Measurements from ENCODE around the gene OBSCN. TPM values are rescaled to one million over a fixed set of nuclear protein-coding genes. Genes with fewer than 3 reads are reported as not detected.

The OBSCN gene
- total and polyA plus RNA-seq, 7 experiments from 2014 or later = 1.3 to 132 (median 76.4) TPM

DNA sequence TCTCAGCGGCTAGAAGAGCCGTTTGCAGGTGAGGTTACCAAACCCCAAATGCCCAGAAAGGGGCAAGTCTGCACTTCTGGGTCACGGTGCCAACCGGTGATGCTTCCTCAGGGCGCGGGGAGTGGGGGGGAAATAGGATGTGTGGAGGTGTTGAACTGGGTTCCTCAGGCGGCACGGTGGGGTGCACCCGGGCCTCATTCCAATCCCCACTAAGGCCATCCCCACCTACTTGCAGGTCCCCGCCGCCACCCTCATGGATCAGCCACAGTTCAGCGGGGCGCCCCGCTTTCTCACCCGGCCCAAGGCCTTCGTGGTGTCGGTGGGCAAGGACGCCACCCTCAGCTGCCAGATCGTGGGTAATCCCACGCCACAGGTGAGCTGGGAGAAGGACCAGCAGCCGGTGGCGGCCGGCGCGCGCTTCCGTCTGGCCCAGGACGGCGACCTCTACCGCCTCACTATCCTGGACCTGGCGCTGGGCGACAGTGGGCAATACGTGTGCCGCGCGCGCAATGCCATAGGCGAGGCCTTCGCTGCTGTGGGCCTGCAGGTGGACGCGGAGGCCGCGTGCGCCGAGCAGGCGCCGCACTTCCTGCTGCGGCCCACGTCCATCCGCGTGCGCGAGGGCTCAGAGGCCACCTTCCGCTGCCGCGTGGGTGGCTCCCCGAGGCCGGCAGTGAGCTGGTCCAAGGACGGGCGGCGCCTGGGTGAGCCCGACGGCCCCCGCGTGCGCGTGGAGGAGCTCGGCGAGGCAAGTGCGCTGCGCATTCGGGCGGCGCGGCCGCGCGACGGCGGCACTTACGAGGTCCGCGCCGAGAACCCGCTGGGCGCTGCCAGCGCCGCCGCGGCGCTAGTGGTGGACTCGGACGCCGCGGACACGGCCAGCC lies 3.9 kb downstream of the OBSCN start:
- intact Hi-C loops (cut with micrococcal nuclease) = loop anchor here in 1 of 2 donors (2.0 kb wide), 1 partner anchor 37 kb away; no protein-coding TSS in a partner anchor
- Mint-ChIP-seq H3K4me3 (peak overlapping the region in 9 of 10 donors; percentile 12 to 88 (median 51)), H3K27ac (peak overlapping the region in 3 of 9 donors; percentile 67 to 76 (median 74)), H3K27me3 (no peaks in the 10 kb centered on the region), H3K4me1 (peaks cover 3 to 13% (median 5%) of the 10 kb centered on the region in 7 donors), H3K9me3 (no peaks in the 10 kb centered on the region), H3K36me3 (no peaks in the 10 kb centered on the region)
- Histone ChIP-seq H3K9me3 (ENCODE audit: control insufficient read depth in 2 of 3, low read length in 3 of 3) (no peaks in the 10 kb centered on the region), H3K27ac (ENCODE audit: low read depth, low read length) (no peak overlapping the region), H3K4me1 (ENCODE audit: control insufficient read depth in 2 of 2, insufficient read depth in 2 of 2, low read length in 2 of 2) (no peaks in the 10 kb centered on the region), H3K36me3 (ENCODE audit: control insufficient read depth in 2 of 3, insufficient read depth in 3 of 3, low read length in 3 of 3) (peaks cover 0 to 20% (median 0%) of the 10 kb centered on the region in 3 experiments), H3K4me3 (ENCODE audit: low read length) (no peak overlapping the region), H3K27me3 (ENCODE audit: control insufficient read depth in 2 of 2, insufficient read depth in 2 of 2, low read length in 2 of 2) (no peaks in the 10 kb centered on the region)
- DNase-seq (no peak), ATAC-seq (no peak)
- POLR2A ChIA-PET = no interaction called here
- CTCF ChIA-PET = no interaction called here

DNA sequence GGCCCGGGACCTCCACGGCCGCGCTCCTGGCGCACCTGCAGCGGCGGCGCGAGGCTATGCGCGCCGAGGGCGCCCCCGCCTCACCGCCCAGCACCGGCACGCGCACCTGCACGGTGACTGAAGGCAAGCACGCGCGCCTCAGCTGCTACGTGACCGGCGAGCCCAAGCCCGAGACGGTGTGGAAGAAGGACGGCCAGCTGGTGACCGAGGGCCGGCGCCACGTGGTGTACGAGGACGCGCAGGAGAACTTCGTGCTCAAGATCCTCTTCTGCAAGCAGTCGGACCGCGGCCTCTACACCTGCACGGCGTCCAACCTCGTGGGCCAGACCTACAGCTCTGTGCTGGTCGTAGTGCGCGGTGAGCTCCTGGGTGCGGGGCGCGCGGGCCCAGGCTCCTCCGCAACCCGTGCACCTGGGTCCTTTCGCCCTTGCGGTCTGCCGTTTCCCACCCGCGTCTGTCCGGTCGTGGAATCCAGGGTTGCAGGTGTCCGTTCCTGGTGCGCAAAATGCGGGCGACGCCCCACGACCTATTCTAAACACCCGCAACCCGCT lies 4.6 kb downstream of the OBSCN start:
- Mint-ChIP-seq H3K27ac (peak overlapping the region in 2 of 9 donors; percentile 65 to 86), H3K4me1 (peaks cover 3 to 13% (median 5%) of the 10 kb centered on the region in 7 donors), H3K9me3 (no peaks in the 10 kb centered on the region), H3K4me3 (peak overlapping the region in 9 of 10 donors; percentile 42 to 95 (median 91)), H3K27me3 (no peaks in the 10 kb centered on the region), H3K36me3 (peaks cover 0 to 5% (median 0%) of the 10 kb centered on the region in 5 donors)
- POLR2A ChIA-PET = no interaction called here
- ATAC-seq (no peak), DNase-seq (no peak)
- Histone ChIP-seq H3K4me3 (ENCODE audit: low read length) (peak overlapping the region; percentile 20), H3K27me3 (ENCODE audit: control insufficient read depth in 2 of 2, insufficient read depth in 2 of 2, low read length in 2 of 2) (no peaks in the 10 kb centered on the region), H3K36me3 (ENCODE audit: control insufficient read depth in 2 of 3, insufficient read depth in 3 of 3, low read length in 3 of 3) (peaks cover 0 to 27% (median 0%) of the 10 kb centered on the region in 3 experiments), H3K27ac (ENCODE audit: low read depth, low read length) (no peak overlapping the region), H3K4me1 (ENCODE audit: control insufficient read depth in 2 of 2, insufficient read depth in 2 of 2, low read length in 2 of 2) (no peaks in the 10 kb centered on the region), H3K9me3 (ENCODE audit: control insufficient read depth in 2 of 3, low read length in 3 of 3) (no peaks in the 10 kb centered on the region)
- CTCF ChIA-PET = no interaction called here
- intact Hi-C loops (cut with micrococcal nuclease) = loop anchor here in 1 of 2 donors (2.0 kb wide), 1 partner anchor 38 kb away; no protein-coding TSS in a partner anchor

DNA sequence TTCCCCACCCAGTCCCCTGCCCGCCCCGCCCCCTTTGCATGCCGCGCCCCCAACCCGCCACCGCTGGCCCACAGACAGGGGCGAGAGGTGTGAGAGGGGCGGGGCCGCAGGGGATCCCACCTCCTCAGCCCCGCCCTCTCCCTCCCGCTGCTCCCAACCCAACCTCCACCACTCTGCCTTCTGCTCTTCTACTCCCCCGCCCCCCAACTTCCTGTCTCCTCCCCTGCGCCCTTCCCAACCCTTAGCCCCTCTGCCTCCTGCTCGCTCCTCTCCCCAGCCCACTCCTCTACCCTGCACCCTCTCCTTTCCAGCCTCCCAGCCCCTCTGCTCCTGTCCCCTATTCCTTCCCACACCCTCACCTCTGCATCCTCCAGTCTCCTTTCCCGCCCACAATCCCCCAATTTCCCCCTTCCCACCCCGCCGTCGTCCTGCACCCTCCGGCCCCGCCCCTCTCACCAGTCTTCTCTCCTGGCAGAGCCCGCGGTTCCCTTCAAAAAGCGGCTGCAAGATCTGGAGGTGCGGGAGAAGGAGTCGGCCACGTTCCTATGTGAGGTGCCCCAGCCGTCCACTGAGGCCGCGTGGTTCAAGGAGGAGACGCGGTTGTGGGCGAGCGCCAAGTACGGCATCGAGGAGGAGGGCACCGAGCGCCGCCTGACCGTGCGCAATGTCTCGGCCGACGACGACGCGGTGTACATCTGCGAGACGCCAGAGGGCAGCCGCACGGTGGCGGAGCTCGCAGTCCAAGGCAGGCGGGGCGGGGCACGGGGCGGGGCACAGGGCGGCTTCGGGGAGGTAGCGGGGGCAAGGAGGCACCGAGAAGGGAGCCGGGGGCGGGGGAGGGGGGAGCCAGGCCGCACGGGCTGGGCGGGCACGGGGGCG lies 5.4 kb downstream of the OBSCN start:
- H3K27me3 Mint-ChIP-seq = no peaks in the 10 kb centered on the region
- H3K36me3 Mint-ChIP-seq = peaks cover 0 to 9% (median 0%) of the 10 kb centered on the region in 5 donors
- peak; percentile 95 for ATAC-seq
- H3K9me3 Mint-ChIP-seq = no peaks in the 10 kb centered on the region
- H3K4me1 Mint-ChIP-seq = peaks cover 3 to 13% (median 5%) of the 10 kb centered on the region in 7 donors
- Histone ChIP-seq H3K9me3 (ENCODE audit: control insufficient read depth in 2 of 3, low read length in 3 of 3) (no peaks in the 10 kb centered on the region), H3K4me1 (ENCODE audit: control insufficient read depth in 2 of 2, insufficient read depth in 2 of 2, low read length in 2 of 2) (no peaks in the 10 kb centered on the region), H3K4me3 (ENCODE audit: low read length) (peak overlapping the region; percentile 68), H3K27ac (ENCODE audit: low read depth, low read length) (peak overlapping the region; percentile 73), H3K27me3 (ENCODE audit: control insufficient read depth in 2 of 2, insufficient read depth in 2 of 2, low read length in 2 of 2) (no peaks in the 10 kb centered on the region), H3K36me3 (ENCODE audit: control insufficient read depth in 2 of 3, insufficient read depth in 3 of 3, low read length in 3 of 3) (peaks cover 0 to 32% (median 0%) of the 10 kb centered on the region in 3 experiments)
- POLR2A ChIA-PET = interaction anchor here (0.6 to 1.0 kb wide), 4 partner anchors 47 to 273 kb away, joined by 3 to 6 read pairs (median 4); partner anchors contain the start of genes ARF1 and TRIM11
- intact Hi-C loops (cut with micrococcal nuclease) = loop anchor here (1.0 to 2.0 kb wide), 18 partner anchors 38 to 425 kb away; partner anchors contain the start of genes ARF1 (in 2 of the 2), GUK1 (in 2 of the 2), MRPL55 (in 2 of the 2) and IBA57 (in 1 of the 2)
- H3K4me3 Mint-ChIP-seq = peak overlapping the region; percentile 77 to 95 (median 91)
- DNase-seq = peak; percentile 71 to 88 (median 82)
- CTCF ChIA-PET = interaction anchor here (0.7 kb wide), 1 partner anchor 62 kb away, joined by 3 read pairs; no protein-coding TSS in a partner anchor
- peak overlapping the region; percentile 28 to 96 (median 88) for H3K27ac Mint-ChIP-seq

DNA sequence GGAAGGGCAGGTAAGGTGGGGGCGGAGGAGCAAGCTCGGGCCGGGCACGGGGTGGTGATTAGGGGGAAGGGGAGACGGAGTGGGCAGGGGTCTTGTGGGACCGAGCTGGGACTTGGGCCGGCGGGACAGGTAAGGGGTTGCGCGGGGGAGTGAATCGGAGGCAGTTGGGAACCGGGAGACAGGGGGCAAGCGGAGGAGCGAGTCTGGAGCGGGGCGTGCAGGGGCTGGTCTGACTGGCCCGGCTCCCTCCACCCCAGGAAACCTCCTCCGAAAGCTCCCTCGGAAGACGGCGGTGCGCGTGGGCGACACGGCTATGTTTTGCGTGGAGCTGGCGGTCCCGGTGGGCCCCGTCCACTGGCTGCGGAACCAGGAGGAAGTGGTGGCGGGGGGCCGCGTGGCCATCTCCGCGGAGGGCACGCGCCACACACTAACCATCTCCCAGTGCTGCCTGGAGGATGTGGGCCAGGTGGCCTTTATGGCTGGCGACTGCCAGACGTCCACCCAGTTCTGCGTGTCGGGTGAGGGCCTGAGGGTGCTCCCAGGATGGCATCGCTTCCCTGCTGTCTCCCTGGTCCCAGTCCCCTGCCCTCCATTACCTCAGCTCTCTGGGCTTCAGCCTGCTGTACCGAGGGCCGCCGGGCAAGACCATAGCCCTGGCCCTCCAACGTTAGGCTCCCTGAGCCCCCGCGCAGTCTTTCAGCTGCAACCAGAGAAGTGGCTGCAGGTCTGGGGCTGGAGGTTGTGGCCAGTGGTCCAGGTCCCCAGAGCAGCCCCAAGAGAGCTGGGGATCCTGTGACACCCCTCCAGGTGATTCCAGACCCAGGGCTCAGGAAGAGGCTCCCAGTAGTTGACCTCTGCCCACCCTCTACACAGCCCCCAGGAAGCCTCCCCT lies 6.3 kb downstream of the OBSCN start:
- Mint-ChIP-seq H3K9me3 (no peaks in the 10 kb centered on the region), H3K4me1 (peaks cover 3 to 13% (median 8%) of the 10 kb centered on the region in 7 donors), H3K27me3 (no peaks in the 10 kb centered on the region), H3K4me3 (peak overlapping the region; percentile 63 to 88 (median 74)), H3K36me3 (peaks cover 0 to 15% (median 0%) of the 10 kb centered on the region in 5 donors), H3K27ac (peak overlapping the region in 3 of 9 donors; percentile 26 to 80 (median 32))
- DNase-seq (no peak), ATAC-seq (no peak)
- H3K27ac ChIP-seq (ENCODE audit: low read depth, low read length) = peak overlapping the region; percentile 11
- no peaks in the 10 kb centered on the region for H3K27me3 ChIP-seq (ENCODE audit: control insufficient read depth in 2 of 2, insufficient read depth in 2 of 2, low read length in 2 of 2)
- intact Hi-C loops (cut with micrococcal nuclease) = loop anchor here (1.0 to 2.0 kb wide), 18 partner anchors 39 to 426 kb away; partner anchors contain the start of genes ARF1 (in 2 of the 2), GUK1 (in 2 of the 2), MRPL55 (in 2 of the 2) and IBA57 (in 1 of the 2)
- H3K36me3 ChIP-seq (ENCODE audit: control insufficient read depth in 2 of 3, insufficient read depth in 3 of 3, low read length in 3 of 3) = peaks cover 0 to 41% (median 3%) of the 10 kb centered on the region in 3 experiments
- H3K4me1 ChIP-seq (ENCODE audit: control insufficient read depth in 2 of 2, insufficient read depth in 2 of 2, low read length in 2 of 2) = no peaks in the 10 kb centered on the region
- no peaks in the 10 kb centered on the region for H3K9me3 ChIP-seq (ENCODE audit: control insufficient read depth in 2 of 3, low read length in 3 of 3)
- ChIA-PET POLR2A (interaction anchor here (0.6 to 1.2 kb wide), 5 partner anchors 48 to 272 kb away, joined by 3 to 6 read pairs (median 4); partner anchors contain the start of genes ARF1, IBA57 and TRIM11), CTCF (interaction anchor here (0.7 kb wide), 1 partner anchor 61 kb away, joined by 3 read pairs; no protein-coding TSS in a partner anchor)
- peak overlapping the region; percentile 33 for H3K4me3 ChIP-seq (ENCODE audit: low read length)

DNA sequence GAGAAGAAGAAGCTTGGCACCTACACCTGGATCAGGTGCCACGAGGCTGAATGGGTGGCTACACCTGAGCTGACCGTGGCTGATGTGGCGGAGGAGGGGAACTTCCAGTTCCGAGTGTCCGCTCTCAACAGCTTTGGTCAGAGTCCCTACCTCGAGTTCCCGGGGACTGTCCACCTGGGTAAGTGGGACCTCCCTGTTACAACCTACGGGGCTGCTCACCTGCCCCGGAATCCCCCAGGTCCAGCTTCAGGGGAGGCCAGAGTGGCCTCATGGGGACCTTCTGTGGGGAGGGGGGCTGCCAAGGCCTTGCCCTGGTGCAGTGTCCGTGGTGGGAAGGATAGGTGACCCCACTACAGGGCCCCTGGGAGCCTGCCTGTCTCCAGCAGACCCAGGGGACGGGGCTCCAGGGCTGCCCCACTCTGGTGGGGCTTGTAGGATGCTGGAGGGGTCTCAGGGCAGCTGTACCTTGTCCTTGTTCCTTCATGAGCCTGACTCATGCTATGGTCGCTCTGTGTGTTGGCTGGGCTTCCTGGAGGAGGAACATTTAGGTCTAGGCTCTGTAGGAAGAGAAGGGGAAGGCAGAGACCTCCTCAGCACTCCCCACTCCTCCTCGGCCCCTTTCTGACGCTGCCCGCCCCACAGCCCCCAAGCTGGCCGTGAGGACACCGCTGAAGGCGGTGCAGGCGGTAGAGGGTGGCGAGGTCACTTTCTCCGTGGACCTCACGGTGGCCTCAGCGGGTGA lies 7.2 kb downstream of the OBSCN start:
- H3K27me3 ChIP-seq (ENCODE audit: control insufficient read depth in 2 of 2, insufficient read depth in 2 of 2, low read length in 2 of 2) = no peaks in the 10 kb centered on the region
- ChIA-PET CTCF (interaction anchor here (0.6 kb wide), 2 partner anchors 12 to 216 kb away, joined by 3 to 4 read pairs; no protein-coding TSS in a partner anchor), POLR2A (interaction anchor here (1.2 kb wide), 1 partner anchor 50 kb away, joined by 3 read pairs; the partner anchor contains the start of gene IBA57)
- no peaks in the 10 kb centered on the region for H3K4me1 ChIP-seq (ENCODE audit: control insufficient read depth in 2 of 2, insufficient read depth in 2 of 2, low read length in 2 of 2)
- H3K9me3 Mint-ChIP-seq = no peaks in the 10 kb centered on the region
- no peaks in the 10 kb centered on the region for H3K27me3 Mint-ChIP-seq
- H3K36me3 Mint-ChIP-seq = peaks cover 0 to 19% (median 0%) of the 10 kb centered on the region in 5 donors
- H3K36me3 ChIP-seq (ENCODE audit: control insufficient read depth in 2 of 3, insufficient read depth in 3 of 3, low read length in 3 of 3) = peaks cover 0 to 51% (median 6%) of the 10 kb centered on the region in 3 experiments
- peaks cover 4 to 14% (median 8%) of the 10 kb centered on the region in 7 donors for H3K4me1 Mint-ChIP-seq
- H3K27ac Mint-ChIP-seq = peak overlapping the region in 1 of 9 donors; percentile 32
- DNase-seq (no peak), ATAC-seq (no peak)
- H3K4me3 ChIP-seq (ENCODE audit: low read length) = no peak overlapping the region
- H3K27ac ChIP-seq (ENCODE audit: low read depth, low read length) = no peak overlapping the region
- H3K9me3 ChIP-seq (ENCODE audit: control insufficient read depth in 2 of 3, low read length in 3 of 3) = no peaks in the 10 kb centered on the region
- H3K4me3 Mint-ChIP-seq = peak overlapping the region in 8 of 10 donors; percentile 10 to 88 (median 69)
- intact Hi-C loops (cut with micrococcal nuclease) = no loop called here

Measured in naive thymus-derived CD4-positive, alpha-beta T cell (primary cell).